ENCODE results near the gene ARFRP1.

The ARFRP1 gene

DNA sequence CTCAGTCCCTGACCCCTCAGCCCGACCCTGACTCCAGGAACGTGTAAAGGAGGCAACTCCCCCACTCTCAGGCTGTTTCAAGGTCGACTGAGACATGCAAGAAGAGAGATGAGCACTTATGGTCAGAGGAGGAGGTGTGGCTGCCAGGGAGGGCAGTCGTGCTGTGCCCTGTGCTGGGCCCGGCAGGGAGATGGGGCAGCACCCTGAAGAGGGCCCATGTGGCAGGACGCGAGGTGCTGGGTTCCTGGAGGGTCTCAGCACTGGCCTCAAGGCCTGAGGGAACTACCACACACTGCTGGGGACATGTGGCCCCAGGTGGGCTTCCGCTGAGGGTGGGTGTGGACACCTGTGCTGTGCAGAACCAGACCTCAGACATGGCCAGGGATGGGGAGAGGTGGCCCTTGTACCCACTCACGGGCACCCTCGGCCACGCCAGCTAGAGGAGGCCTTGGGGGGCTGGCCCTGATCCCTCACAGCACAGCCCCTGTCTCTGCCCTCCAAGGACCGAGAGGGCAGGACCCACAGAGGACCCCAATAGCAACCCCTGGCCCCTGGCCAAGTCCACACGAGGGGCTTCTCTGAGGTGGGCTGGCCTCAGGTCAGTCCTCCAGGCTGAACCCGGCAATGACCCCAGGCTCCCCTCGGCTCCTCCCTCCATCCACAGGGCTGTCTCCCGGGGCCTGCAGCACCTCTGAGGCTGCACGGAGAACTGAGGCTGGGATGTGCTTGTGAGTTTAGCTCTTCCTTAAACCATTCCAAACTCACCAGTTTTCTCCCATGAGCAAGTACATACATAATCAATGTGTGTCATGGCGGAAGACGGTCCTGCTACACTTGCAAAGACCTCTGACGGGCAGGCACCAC is 40.5 kb upstream of the ARFRP1 start:
- Mint-ChIP-seq H3K27me3 (ENCODE audit: low read depth, poor library complexity) (no peaks in the 10 kb centered on the region), H3K27ac (peak overlapping the region; percentile 39), H3K4me3 (no peak overlapping the region), H3K36me3 (ENCODE audit: low read depth) (peaks cover 17% of the 10 kb centered on the region), H3K4me1 (peaks cover 19% of the 10 kb centered on the region), H3K9me3 (no peaks in the 10 kb centered on the region)
- no peak for DNase-seq
- TF ChIP-seq CTCF (IDR thresholded peaks at IDR 0.05), result no peak

DNA sequence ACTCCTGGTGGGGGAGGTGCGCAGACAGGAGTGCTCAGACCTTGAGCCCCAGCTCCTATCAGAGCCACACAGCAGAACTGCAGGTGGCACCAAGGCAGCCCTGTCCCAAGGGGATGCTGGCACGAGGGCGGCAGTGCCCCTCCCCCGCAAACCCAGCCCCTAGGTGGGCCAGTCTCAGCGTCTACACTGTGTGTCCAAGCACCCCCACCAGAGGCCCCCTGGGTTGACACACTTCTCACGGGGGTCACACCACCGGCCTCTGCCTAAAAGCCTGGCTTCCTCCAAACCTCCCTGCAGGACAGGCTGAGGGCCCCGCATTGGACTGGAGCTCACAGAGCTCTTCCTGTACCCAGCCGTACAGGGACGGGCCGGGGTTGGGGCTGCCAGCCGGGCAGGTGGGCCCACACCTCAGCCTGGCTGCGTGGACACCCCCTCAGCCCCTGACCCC is 39.9 kb upstream of the ARFRP1 start:
- Mint-ChIP-seq H3K27me3 (ENCODE audit: low read depth, poor library complexity) (no peaks in the 10 kb centered on the region), H3K4me3 (no peak overlapping the region), H3K9me3 (no peaks in the 10 kb centered on the region), H3K36me3 (ENCODE audit: low read depth) (peaks cover 12% of the 10 kb centered on the region), H3K4me1 (peaks cover 15% of the 10 kb centered on the region), H3K27ac (no peak overlapping the region)
- DNase-seq, result no peak
- no peak for TF ChIP-seq CTCF (IDR thresholded peaks at IDR 0.05)

- H3K4me1 Mint-ChIP-seq, result peaks cover 14% of the 10 kb centered on the region
- H3K27me3 Mint-ChIP-seq (ENCODE audit: low read depth, poor library complexity), result no peaks in the 10 kb centered on the region
- no peak for TF ChIP-seq CTCF (IDR thresholded peaks at IDR 0.05)
- H3K27ac Mint-ChIP-seq, result no peak overlapping the region
- H3K9me3 Mint-ChIP-seq, result no peaks in the 10 kb centered on the region
- no peak for DNase-seq
- no peak overlapping the region for H3K4me3 Mint-ChIP-seq
- H3K36me3 Mint-ChIP-seq (ENCODE audit: low read depth), result peaks cover 10% of the 10 kb centered on the region
These were observed 39.1 kb upstream of the ARFRP1 start for GRCh38 chr20:63746751-63747315.

GRCh38 chr20:63745961-63746731 is 38.4 kb upstream of the ARFRP1 start:
- Mint-ChIP-seq H3K9me3 (no peaks in the 10 kb centered on the region), H3K4me1 (peaks cover 14% of the 10 kb centered on the region), H3K4me3 (no peak overlapping the region), H3K27ac (peak overlapping the region; percentile 86), H3K27me3 (ENCODE audit: low read depth, poor library complexity) (no peaks in the 10 kb centered on the region), H3K36me3 (ENCODE audit: low read depth) (peaks cover 10% of the 10 kb centered on the region)
- no peak for DNase-seq
- no peak for TF ChIP-seq CTCF (IDR thresholded peaks at IDR 0.05)

DNA sequence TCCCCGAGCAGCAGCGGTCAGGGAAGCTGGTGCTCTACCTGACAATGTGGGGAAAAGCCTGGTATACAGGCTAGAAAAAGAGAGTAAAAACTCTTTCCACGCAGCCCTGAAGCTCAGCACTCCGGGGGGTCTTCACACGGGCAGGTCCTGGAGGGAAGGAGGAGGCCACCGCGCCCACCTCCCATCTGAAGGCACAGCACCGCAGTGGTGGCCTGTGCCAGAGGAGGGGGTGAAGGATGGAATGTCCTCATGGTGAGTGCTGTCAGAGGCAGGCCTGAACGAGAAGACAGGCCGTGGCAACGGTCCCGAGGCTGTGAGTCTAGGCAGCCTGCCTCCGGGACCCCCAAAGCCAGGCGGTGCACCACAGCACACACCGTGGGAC is 37.6 kb upstream of the ARFRP1 start:
- Mint-ChIP-seq H3K36me3 (ENCODE audit: low read depth) (peaks cover 10% of the 10 kb centered on the region), H3K27ac (no peak overlapping the region), H3K4me1 (peaks cover 14% of the 10 kb centered on the region), H3K4me3 (no peak overlapping the region), H3K27me3 (ENCODE audit: low read depth, poor library complexity) (no peaks in the 10 kb centered on the region), H3K9me3 (no peaks in the 10 kb centered on the region)
- no peak for TF ChIP-seq CTCF (IDR thresholded peaks at IDR 0.05)
- no peak for DNase-seq

All from nephron progenitor cell (in vitro differentiated cells).